Measurements from ENCODE around the gene MUCL3. TPM values are rescaled to one million over a fixed set of nuclear protein-coding genes. Genes with fewer than 3 reads are reported as not detected.

Gene MUCL3
- total and polyA plus RNA-seq, 3 donors from 2014 or later = 0.19 to 0.45 TPM; not detected in 1

DNA sequence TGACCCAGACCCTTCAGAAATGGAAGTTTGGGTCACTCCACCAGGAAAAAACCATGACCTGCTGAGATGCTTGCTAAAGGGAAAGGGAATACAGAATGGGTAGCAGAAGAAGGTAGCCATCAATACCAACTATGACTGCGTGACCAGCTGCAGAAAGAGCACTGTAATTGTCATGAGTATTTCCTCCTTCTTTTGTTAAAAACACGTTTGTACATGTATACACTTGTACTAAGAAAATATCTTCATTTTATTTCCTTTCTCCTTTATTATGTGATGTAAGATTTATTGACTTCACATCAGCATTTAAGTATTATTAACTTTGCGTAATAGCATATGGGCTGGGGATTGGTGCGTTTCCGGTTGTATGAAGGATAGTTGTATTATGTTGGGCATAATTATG, 30.2 kb downstream of the MUCL3 start:
- no peak overlapping the region for H3K27ac ChIP-seq
- no peak overlapping the region for H3K4me3 ChIP-seq
- intact Hi-C loops (cut with DNase I; ENCODE audit: low total_unique reads) = no loop called here
- no peak for DNase-seq
- WGBS, 2 donors = 92 to 95% methylated on average over 5 of the region's 5 CpGs
- H3K36me3 ChIP-seq (ENCODE audit: low read depth, missing control alignments) = no peaks in the 10 kb centered on the region
- no peaks in the 10 kb centered on the region for H3K27me3 ChIP-seq
- no peaks in the 10 kb centered on the region for H3K9me3 ChIP-seq
- no peaks in the 10 kb centered on the region for H3K4me1 ChIP-seq
- TF ChIP-seq POLR2A (IDR thresholded peaks at IDR 0.05) = no peak
- TF ChIP-seq, protein P1, sequence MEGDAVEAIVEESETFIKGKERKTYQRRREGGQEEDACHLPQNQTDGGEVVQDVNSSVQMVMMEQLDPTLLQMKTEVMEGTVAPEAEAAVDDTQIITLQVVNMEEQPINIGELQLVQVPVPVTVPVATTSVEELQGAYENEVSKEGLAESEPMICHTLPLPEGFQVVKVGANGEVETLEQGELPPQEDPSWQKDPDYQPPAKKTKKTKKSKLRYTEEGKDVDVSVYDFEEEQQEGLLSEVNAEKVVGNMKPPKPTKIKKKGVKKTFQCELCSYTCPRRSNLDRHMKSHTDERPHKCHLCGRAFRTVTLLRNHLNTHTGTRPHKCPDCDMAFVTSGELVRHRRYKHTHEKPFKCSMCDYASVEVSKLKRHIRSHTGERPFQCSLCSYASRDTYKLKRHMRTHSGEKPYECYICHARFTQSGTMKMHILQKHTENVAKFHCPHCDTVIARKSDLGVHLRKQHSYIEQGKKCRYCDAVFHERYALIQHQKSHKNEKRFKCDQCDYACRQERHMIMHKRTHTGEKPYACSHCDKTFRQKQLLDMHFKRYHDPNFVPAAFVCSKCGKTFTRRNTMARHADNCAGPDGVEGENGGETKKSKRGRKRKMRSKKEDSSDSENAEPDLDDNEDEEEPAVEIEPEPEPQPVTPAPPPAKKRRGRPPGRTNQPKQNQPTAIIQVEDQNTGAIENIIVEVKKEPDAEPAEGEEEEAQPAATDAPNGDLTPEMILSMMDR (IDR thresholded peaks at IDR 0.05) = no peak

DNA sequence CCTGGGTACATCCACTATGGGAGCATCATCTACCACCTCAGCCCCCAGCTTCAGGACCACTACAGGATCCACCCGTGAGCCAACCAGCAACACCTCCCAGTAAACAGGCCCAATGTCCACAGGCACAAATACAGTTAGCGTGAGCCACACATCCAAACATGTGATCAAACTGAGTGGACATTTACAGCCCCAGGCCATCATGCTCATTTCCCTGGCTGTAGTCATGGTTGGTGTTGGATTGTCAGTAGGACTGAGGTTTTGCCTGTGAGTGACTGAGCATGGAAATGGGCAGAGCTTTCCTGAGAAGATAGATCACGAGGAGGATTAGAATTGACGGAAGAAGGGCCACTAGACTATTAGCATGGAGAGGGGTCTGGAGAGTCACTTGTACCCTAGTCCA, 32.0 kb downstream of the MUCL3 start:
- H3K4me1 ChIP-seq = no peaks in the 10 kb centered on the region
- 90 to 95% methylated on average over 4 of the region's 4 CpGs for WGBS, 2 donors
- H3K36me3 ChIP-seq (ENCODE audit: low read depth, missing control alignments) = no peaks in the 10 kb centered on the region
- H3K9me3 ChIP-seq = no peaks in the 10 kb centered on the region
- TF ChIP-seq, protein P1 (IDR thresholded peaks at IDR 0.05) = no peak
- TF ChIP-seq POLR2A (IDR thresholded peaks at IDR 0.05) = no peak
- no peaks in the 10 kb centered on the region for H3K27me3 ChIP-seq
- intact Hi-C loops (cut with DNase I; ENCODE audit: low total_unique reads) = no loop called here
- no peak overlapping the region for H3K4me3 ChIP-seq
- H3K27ac ChIP-seq = no peak overlapping the region
- DNase-seq = no peak

DNA sequence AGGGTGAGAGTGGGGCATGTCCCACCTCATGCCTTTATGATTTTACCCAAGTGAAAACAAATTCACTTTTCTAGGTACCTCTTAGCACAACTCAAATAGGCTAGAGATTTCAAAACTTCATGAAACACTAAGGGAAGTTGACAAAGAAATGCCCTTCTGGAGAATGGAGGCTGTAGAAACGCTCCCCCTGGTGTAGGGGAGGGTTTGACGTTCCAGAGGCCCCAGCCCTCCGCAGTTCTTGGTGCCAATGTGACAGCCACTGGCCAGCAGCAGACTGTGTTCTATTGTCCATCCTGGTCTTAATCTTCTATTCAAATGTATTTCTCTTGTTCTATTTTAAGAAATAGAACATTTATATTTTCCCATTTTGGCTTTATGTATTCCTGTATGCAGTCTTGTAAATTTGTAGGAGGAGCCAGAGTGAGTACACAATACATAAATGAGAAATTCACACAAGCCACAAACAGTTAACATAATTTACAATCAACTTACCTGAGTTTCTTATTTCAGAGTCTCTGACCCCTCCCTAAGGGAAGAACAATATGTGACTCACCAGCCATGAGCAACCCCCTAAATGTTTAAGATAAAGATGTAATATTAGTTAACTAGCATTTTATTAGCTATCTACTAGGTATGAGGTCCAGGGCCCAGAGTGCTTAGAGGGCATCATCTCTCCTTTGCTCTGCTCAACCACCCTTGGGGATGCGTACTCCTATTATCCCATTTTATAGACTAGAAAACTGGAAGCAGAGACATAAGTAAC, 33.9 kb downstream of the MUCL3 start:
- intact Hi-C loops (cut with DNase I; ENCODE audit: low total_unique reads) = no loop called here
- no peak for TF ChIP-seq POLR2A (IDR thresholded peaks at IDR 0.05)
- TF ChIP-seq, protein P1 (IDR thresholded peaks at IDR 0.05) = no peak
- no peaks in the 10 kb centered on the region for H3K27me3 ChIP-seq
- H3K4me3 ChIP-seq = no peak overlapping the region
- H3K36me3 ChIP-seq (ENCODE audit: low read depth, missing control alignments) = no peaks in the 10 kb centered on the region
- H3K4me1 ChIP-seq = peaks cover 8% of the 10 kb centered on the region
- H3K9me3 ChIP-seq = no peaks in the 10 kb centered on the region
- H3K27ac ChIP-seq = no peak overlapping the region
- WGBS, 2 donors = 77 to 81% methylated on average over 4 of the region's 4 CpGs
- DNase-seq = no peak

DNA sequence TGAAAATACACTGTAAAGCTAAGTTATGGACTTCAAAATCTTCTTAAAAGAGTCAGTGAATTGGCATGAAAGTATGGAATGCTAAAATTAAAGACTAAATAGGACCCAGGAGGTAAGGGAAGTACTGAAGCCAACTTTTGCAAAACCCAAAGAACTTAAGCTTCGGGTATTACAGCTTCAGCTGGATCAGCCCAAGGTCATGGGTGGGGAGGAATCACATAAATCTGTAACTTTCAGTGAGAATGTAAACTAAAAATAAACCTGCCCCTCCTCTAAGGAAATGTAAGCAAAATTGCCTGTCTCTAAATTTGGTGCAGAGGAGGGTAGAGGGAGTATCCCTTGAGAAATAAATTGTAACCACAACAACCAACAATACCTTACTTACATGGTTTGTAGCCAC, 38.4 kb downstream of the MUCL3 start:
- H3K27ac ChIP-seq = no peak overlapping the region
- no peak overlapping the region for H3K4me3 ChIP-seq
- no peak for DNase-seq
- H3K36me3 ChIP-seq (ENCODE audit: low read depth, missing control alignments) = no peaks in the 10 kb centered on the region
- intact Hi-C loops (cut with DNase I; ENCODE audit: low total_unique reads) = no loop called here
- no peaks in the 10 kb centered on the region for H3K27me3 ChIP-seq
- WGBS, 2 donors = 12 to 31% methylated on average over 1 of the region's 1 CpG
- H3K4me1 ChIP-seq = peaks cover 11% of the 10 kb centered on the region
- H3K9me3 ChIP-seq = no peaks in the 10 kb centered on the region
- no peak for TF ChIP-seq POLR2A (IDR thresholded peaks at IDR 0.05)
- TF ChIP-seq, protein P1 (IDR thresholded peaks at IDR 0.05) = no peak

DNA sequence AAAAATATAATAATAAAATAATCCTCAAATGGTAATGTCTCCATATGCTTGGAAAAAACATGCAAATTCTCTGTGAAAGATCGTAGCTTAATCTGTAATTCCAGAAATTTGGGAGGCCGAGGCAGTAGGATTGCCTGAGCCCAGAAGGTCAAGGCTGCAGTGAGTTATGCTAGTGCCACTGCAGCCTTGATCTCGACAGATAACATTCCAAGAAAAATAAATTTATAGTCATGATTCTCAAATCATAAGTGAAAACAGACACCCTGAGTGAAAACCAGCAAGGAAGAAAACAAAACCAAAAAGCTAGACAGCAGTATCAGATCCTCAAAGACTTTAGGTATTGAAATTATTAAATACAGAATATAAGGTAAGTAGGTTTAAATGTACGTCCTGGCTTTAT, 38.9 kb downstream of the MUCL3 start:
- intact Hi-C loops (cut with DNase I; ENCODE audit: low total_unique reads) = no loop called here
- Histone ChIP-seq H3K4me3 (no peak overlapping the region), H3K4me1 (peaks cover 11% of the 10 kb centered on the region), H3K27me3 (no peaks in the 10 kb centered on the region), H3K9me3 (no peaks in the 10 kb centered on the region), H3K27ac (no peak overlapping the region), H3K36me3 (ENCODE audit: low read depth, missing control alignments) (no peaks in the 10 kb centered on the region)
- no peak for DNase-seq
- TF ChIP-seq, protein P1 (IDR thresholded peaks at IDR 0.05) = no peak
- no peak for TF ChIP-seq POLR2A (IDR thresholded peaks at IDR 0.05)
- 42 to 48% methylated on average over 4 of the region's 4 CpGs for WGBS, 2 donors
